Calu3 (cell line): ENCODE measurements around the gene SUGT1. TPM values are rescaled to one million over a fixed set of nuclear protein-coding genes. Genes with fewer than 3 reads are reported as not detected.
"Not testable (repeated sequence)": the region's sequence is repeated elsewhere in the genome, so short reads cannot be mapped to it uniquely, and the experiment has no call there.

Source experiments
- BruUV-seq: library from RNA; stranded (reverse); fragments of 400-500 nt; replicated peaks from 2 replicates; lab custom pipeline; 2021; lab: Mats Ljungman, UMichigan
- CTCF ChIA-PET: fragments of 300-600 bp; sonication (Branson Sonifier 250); formaldehyde crosslinking; loops from one replicate; lab custom pipeline; 2022; ENCODE audit warnings: antibody characterized with exemption; lab: Charles Lee
- DNase-seq: peaks from one replicate; pipeline ENCODE4 v3.0.0; 2022
- H3K27ac Mint-ChIP-seq: one replicate; pipeline ENCODE4 v1.8.0; 2022; ENCODE audit warnings: mixed read lengths; ENCODE audit not compliant: unreplicated experiment
- H3K27me3 Mint-ChIP-seq: one replicate; pipeline ENCODE4 v1.8.0; 2022; ENCODE audit warnings: mixed read lengths; ENCODE audit not compliant: unreplicated experiment
- H3K36me3 Mint-ChIP-seq: one replicate; pipeline ENCODE4 v1.8.0; 2022; ENCODE audit warnings: mild to moderate bottlenecking, moderate library complexity, mixed read lengths; ENCODE audit not compliant: insufficient read depth, unreplicated experiment
- H3K4me1 Mint-ChIP-seq: one replicate; pipeline ENCODE4 v1.8.0; 2022; ENCODE audit warnings: mild to moderate bottlenecking, low read depth, mixed read lengths; ENCODE audit not compliant: unreplicated experiment
- H3K4me3 Mint-ChIP-seq: one replicate; pipeline ENCODE4 v1.8.0; 2022; ENCODE audit warnings: mild to moderate bottlenecking, low read depth, moderate library complexity, mixed read lengths; ENCODE audit not compliant: unreplicated experiment
- H3K9me3 Mint-ChIP-seq: one replicate; pipeline ENCODE4 v1.8.0; 2022; ENCODE audit warnings: low read depth, mixed read lengths; ENCODE audit not compliant: unreplicated experiment
- CTCF ChIP-seq: fragments of 200-600 bp; IDR thresholded peaks from one replicate; pipeline ENCODE4 v1.8.0; 2022; ENCODE audit warnings: antibody characterized with exemption; ENCODE audit not compliant: unreplicated experiment
- intact Hi-C: fragments of 100-400 bp; cut with micrococcal nuclease; formaldehyde crosslinking; loops from one replicate; pipeline ENCODE4 v1.10.0; 2022; ENCODE audit not compliant: unreplicated experiment
- total RNA-seq: library from RNA; stranded (reverse); gene quantifications from 2 replicates; pipeline ENCODE4 v1.2.3, GENCODE V29; 2022

SUGT1 gene
- total RNA-seq, 1 experiment from 2014 or later, result 58.4 TPM

DNA sequence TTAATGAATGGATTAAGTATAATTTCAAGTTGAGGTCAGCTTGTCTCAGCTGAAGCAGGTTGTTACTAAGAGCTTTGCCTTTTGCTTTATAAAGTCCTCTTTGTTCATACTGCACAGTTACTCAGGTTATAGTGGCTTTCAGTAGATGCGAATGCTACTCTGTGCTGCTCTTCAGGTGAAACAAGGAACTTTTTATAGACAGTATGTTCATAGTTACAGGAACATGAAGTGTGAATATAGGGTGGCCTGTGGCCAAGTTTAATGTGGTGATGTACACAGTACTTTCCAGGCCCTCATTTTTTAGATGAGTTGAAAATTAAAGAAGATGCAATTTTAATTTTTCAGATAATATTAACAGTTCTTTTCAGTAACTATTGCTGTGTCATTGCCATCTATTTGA, 20.8 kb downstream of the SUGT1 start:
- H3K4me3 Mint-ChIP-seq, result no peak overlapping the region
- TF ChIP-seq CTCF, result no peak
- intact Hi-C loops, result no loop called here
- CTCF ChIA-PET, result interaction anchor here (0.7 kb wide), 1 partner anchor 1450 kb away, joined by 3 read pairs; no protein-coding TSS in a partner anchor
- H3K27me3 Mint-ChIP-seq, result no peaks in the 10 kb centered on the region
- no peak overlapping the region for H3K27ac Mint-ChIP-seq
- H3K9me3 Mint-ChIP-seq, result no peaks in the 10 kb centered on the region
- H3K36me3 Mint-ChIP-seq, result peaks cover 11% of the 10 kb centered on the region
- no peak for DNase-seq
- no peaks in the 10 kb centered on the region for H3K4me1 Mint-ChIP-seq
- BruUV-seq, result no TSS peak

DNA sequence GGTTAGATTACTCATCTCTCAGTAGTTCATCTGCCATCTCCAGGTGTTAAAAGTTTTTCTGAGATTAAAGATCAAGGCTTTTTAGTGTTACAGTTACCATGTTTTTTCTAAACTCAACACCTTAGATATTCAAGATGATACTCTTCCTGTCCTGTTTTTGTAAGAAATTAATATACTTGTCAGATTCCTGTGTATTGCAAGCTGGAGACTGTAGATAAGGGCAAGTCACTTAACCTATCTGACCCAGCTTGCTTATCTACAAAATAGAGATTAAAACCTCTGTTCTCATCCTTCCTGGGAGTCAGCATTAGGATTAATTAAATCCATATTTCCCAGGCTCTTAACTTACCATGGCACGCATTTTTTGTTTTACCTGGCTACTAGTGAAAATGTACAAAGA, 25.2 kb downstream of the SUGT1 start:
- TF ChIP-seq CTCF, result no peak
- Mint-ChIP-seq H3K27ac (no peak overlapping the region), H3K27me3 (no peaks in the 10 kb centered on the region), H3K4me3 (no peak overlapping the region), H3K36me3 (peaks cover 26% of the 10 kb centered on the region), H3K9me3 (no peaks in the 10 kb centered on the region), H3K4me1 (no peaks in the 10 kb centered on the region)
- no TSS peak for BruUV-seq
- CTCF ChIA-PET, result no interaction called here
- DNase-seq, result no peak
- intact Hi-C loops, result no loop called here

DNA sequence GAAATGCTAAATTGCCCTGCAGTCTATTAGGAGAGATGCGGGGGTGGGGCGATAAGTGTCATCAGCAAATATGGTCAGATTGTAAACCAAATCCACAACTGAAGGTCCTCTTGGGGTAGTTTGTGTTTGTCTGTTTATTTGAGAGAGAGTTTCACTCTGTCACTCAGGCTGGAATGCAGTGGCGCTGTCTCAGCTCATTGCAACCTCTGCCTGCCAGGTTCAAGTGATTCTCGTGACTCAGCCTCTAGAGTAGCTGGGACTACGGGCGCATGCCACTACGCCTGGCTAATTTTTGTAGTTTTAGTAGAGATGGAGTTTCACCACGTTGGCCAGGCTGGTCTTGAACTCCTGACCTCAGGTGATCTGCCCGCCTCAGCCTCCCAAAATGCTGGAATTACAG, 33.2 kb downstream of the SUGT1 start:
- DNase-seq, H3K27ac Mint-ChIP-seq, intact Hi-C loops, H3K4me3 Mint-ChIP-seq, H3K27me3 Mint-ChIP-seq, H3K4me1 Mint-ChIP-seq, CTCF ChIA-PET, H3K9me3 Mint-ChIP-seq, BruUV-seq: not testable (repeated sequence)
- peaks cover 11% of the 10 kb centered on the region for H3K36me3 Mint-ChIP-seq

DNA sequence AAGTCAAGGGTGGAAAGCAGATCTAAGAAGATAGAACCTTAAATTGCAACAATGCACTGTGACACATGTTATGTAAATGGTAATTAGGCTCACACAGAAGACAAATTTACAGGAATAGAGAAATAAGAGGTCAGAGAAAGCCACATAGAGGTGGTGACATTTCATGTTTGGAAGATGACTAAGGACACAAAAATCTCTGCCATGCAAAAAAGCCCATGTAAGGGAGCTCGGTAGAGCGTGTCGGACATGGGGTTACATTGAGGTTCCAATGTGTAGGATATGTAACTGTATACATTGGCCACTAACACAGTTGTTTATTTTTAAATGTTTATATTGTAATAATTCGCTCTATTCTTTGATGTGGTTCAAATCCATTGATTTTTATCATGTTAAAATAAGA, 33.7 kb downstream of the SUGT1 start:
- Mint-ChIP-seq H3K4me3 (no peak overlapping the region), H3K27ac (no peak overlapping the region), H3K9me3 (no peaks in the 10 kb centered on the region), H3K27me3 (no peaks in the 10 kb centered on the region), H3K4me1 (no peaks in the 10 kb centered on the region), H3K36me3 (peaks cover 5% of the 10 kb centered on the region)
- intact Hi-C loops, result no loop called here
- DNase-seq, result no peak
- CTCF ChIA-PET, result no interaction called here
- no TSS peak for BruUV-seq
- TF ChIP-seq CTCF, result no peak

DNA sequence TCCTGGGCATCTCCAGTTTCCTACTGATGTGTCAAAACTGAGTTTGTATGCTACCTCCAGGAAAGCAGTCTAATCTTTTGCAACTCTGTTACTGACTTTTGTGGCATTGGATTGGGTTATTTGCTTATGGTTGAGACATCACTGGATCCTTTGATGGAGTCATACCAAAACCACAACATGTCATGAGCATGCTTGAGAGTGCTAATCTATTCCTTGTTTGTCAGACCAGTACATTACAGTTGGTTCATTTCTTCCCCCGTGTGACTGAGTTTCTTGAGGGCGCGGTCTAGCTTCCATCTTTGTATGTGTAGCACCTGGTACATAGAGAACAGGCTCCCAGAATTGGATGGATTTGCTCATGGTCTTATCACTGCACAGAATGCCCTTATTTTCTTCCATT, 43.2 kb downstream of the SUGT1 start:
- CTCF ChIA-PET, result no interaction called here
- BruUV-seq, result no TSS peak
- intact Hi-C loops, result no loop called here
- Mint-ChIP-seq H3K36me3 (no peaks in the 10 kb centered on the region), H3K27ac (no peak overlapping the region), H3K9me3 (no peaks in the 10 kb centered on the region), H3K4me1 (no peaks in the 10 kb centered on the region), H3K4me3 (no peak overlapping the region), H3K27me3 (no peaks in the 10 kb centered on the region)
- DNase-seq, result no peak
- TF ChIP-seq CTCF, result no peak
